BE2C (cell line): ENCODE measurements around the gene CHL1.

ENCODE experiments used
- DNase-seq: peaks from one replicate; pipeline ENCODE4 v3.0.0-alpha.2; 2020
- H3K27me3 ChIP-seq: fragments of 250-450 bp; sonication (Bioruptor Pico); 2 replicates; pipeline ENCODE4 v1.5.1; 2020; ENCODE audit warnings: mild to moderate bottlenecking
- H3K36me3 ChIP-seq: fragments of 250-450 bp; sonication (Bioruptor Pico); 2 replicates; pipeline ENCODE4 v1.5.1; 2020; ENCODE audit warnings: mild to moderate bottlenecking
- H3K4me1 ChIP-seq: fragments of 250-450 bp; sonication (Bioruptor Pico); 2 replicates; pipeline ENCODE4 v1.5.1; 2020
- H3K4me3 ChIP-seq: 2 replicates; pipeline ENCODE4 v1.5.1; 2011; ENCODE audit warnings: low read depth, low read length
- H3K9me3 ChIP-seq: fragments of 250-450 bp; sonication (Bioruptor Pico); 2 replicates; pipeline ENCODE4 v1.5.1; 2020
- TF ChIP-seq, protein P1 (sequence below): IDR thresholded peaks from 2 replicates; pipeline ENCODE4 v1.5.1; 2012; ENCODE audit warnings: mild to moderate bottlenecking, low read depth, low read length

The CHL1 gene

DNA sequence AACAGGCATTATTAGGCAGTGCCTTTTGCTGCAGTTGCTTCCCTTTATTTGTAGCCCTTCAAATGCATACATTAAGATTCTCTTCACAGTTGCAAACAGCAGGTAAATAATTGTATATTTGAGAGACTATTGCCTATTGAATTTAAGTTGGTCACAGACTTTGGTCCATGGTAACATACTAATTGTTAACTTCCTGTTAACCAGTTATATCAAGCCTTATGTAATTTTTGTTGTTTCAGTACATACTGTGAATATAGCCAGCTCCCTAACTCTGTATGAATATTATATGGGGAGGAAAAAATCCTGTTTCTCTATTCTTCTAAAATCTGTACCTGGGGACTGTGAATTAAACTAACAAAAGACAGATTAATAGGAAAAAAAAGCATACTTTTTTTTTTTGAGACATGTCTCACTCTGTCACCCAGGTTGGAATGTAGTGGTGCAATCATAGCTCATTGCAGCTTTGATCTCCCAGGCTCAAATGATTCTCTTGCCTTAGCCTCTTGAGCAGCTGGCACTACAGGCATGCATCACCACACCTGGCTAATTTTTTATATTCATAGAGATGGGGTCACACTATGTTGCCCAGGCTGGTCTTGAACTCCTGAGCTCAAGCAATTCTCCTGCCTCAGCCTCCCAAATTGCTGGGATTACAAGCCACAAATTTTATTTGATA is 53.2 kb downstream of the CHL1 start:
- no peak for DNase-seq
- no peaks in the 10 kb centered on the region for H3K4me1 ChIP-seq
- H3K9me3 ChIP-seq, result no peaks in the 10 kb centered on the region
- no peaks in the 10 kb centered on the region for H3K36me3 ChIP-seq
- TF ChIP-seq, protein P1, sequence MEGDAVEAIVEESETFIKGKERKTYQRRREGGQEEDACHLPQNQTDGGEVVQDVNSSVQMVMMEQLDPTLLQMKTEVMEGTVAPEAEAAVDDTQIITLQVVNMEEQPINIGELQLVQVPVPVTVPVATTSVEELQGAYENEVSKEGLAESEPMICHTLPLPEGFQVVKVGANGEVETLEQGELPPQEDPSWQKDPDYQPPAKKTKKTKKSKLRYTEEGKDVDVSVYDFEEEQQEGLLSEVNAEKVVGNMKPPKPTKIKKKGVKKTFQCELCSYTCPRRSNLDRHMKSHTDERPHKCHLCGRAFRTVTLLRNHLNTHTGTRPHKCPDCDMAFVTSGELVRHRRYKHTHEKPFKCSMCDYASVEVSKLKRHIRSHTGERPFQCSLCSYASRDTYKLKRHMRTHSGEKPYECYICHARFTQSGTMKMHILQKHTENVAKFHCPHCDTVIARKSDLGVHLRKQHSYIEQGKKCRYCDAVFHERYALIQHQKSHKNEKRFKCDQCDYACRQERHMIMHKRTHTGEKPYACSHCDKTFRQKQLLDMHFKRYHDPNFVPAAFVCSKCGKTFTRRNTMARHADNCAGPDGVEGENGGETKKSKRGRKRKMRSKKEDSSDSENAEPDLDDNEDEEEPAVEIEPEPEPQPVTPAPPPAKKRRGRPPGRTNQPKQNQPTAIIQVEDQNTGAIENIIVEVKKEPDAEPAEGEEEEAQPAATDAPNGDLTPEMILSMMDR, result no peak
- no peak overlapping the region for H3K4me3 ChIP-seq
- no peaks in the 10 kb centered on the region for H3K27me3 ChIP-seq

DNA sequence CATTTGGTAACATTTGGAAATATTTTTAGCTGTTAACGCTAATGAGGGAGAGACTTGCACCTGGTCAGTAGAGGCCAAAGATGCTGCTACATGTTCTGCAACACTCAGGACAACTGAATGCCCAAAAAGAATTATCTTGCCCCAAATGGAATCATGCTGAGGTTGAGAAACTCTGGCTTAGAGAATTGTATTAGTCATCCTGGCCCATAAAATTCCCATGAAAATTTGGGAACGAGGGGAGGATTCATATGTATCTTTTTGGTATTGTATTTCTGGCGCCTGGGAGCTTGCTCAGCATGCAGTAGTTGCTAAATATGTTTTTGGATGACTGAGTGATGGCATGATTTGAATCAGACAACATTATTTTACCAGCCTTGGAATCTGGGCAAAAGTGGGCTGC is 59.9 kb downstream of the CHL1 start:
- Histone ChIP-seq H3K4me3 (no peak overlapping the region), H3K9me3 (no peaks in the 10 kb centered on the region), H3K36me3 (no peaks in the 10 kb centered on the region), H3K27me3 (no peaks in the 10 kb centered on the region), H3K4me1 (no peaks in the 10 kb centered on the region)
- TF ChIP-seq, protein P1, result no peak
- DNase-seq, result no peak

DNA sequence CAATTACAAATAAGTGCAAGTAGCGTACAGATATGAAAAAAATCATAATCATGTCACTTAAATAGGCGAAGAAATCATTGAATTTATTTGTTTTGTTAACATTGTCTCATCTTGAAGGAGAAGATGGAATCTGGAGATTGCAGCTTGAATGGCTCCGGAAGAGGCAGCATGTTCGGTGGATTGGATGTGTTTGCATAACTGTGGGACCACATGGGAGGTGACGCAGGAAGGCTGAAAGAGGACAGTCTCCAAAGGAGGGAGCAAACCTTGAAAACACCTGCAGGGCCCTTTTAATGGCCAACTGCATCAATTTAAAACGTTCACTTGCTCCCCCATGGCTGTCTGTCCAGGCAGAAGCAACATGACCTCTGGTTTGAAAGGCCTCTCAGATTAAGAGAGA is 61.3 kb downstream of the CHL1 start:
- TF ChIP-seq, protein P1, result no peak
- H3K9me3 ChIP-seq, result no peaks in the 10 kb centered on the region
- DNase-seq, result no peak

DNA sequence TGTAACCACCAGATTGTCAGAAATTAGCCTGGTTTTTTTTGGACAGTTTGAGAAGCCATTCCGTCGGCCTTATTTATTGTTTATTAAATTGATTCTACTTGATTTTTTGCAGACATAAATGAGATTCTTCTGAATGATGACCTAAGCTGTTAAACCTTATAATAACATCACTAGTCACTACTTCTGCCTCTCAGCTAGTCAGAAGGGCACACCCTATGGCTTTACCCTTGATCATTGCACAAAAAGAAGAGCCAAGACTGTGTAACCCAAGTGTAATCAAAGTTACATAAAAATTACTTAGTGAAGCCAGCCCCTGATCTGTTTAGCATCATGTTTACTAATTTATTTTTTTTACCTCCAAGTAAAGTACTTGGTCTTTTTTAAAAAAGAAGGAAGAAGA is 64.3 kb downstream of the CHL1 start:
- TF ChIP-seq, protein P1, result no peak

More for the DNA sequence above, 61.3 kb downstream of the CHL1 start:
- H3K36me3 ChIP-seq, result no peaks in the 10 kb centered on the region
- no peaks in the 10 kb centered on the region for H3K27me3 ChIP-seq
- no peaks in the 10 kb centered on the region for H3K4me1 ChIP-seq
- no peak overlapping the region for H3K4me3 ChIP-seq

DNA sequence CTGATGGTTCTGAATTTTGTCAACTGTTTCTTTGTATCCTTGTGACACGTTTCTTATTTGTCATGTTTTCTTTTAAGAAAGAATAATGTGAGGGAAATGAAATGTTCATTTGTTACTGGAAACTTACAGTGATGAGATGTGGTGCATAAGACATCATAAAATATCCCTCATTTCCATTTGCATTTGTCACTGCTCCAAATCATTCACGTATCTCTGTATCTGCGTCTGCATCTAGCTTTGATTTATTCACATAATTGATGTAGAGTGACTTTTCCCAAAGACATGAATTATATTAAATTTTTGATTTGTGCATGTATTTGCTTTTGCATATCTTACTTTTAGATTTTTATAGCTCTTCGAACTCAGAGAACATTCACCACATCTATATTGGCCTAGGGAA is 66.8 kb downstream of the CHL1 start:
- Histone ChIP-seq H3K4me1 (no peaks in the 10 kb centered on the region), H3K9me3 (no peaks in the 10 kb centered on the region), H3K27me3 (no peaks in the 10 kb centered on the region), H3K4me3 (no peak overlapping the region), H3K36me3 (no peaks in the 10 kb centered on the region)
- TF ChIP-seq, protein P1, result no peak
- no peak for DNase-seq

More for the DNA sequence above, 64.3 kb downstream of the CHL1 start:
- Histone ChIP-seq H3K27me3 (no peaks in the 10 kb centered on the region), H3K4me3 (no peak overlapping the region), H3K4me1 (no peaks in the 10 kb centered on the region), H3K36me3 (no peaks in the 10 kb centered on the region), H3K9me3 (no peaks in the 10 kb centered on the region)
- no peak for DNase-seq

DNA sequence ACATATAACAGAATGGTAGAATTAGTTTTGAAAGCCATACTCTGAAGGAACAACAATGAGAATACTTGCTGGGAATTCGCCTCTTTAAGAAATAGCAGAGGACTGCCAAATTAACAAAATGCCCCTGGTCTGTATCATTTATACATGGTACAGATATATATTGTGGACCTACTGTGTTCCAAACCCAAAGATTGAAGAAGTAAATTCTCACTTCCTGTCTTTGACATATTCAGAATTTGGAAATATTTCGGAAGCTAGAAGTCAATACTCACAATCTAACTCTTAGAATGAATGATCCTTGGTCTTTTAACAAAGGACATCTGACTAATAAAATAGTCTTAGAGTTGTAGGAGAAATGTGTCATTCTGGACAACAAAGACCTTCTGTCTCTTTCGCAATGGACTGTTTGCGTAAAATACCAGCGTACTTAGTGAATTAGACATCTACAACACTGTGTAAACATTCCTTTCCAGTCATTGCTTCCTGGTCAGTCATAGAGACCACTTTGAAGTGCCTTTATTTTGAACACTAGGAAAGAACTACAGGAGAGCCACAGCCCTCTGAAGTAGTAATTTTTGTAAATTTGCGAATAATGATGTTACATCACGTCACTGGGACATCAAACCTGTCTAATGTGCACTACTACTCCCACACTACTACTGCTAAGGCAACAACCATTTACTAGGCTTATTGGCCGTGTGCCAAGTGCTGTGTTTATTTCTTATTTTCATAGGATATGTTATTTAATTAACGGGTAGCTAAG is 68.0 kb downstream of the CHL1 start:
- Histone ChIP-seq H3K27me3 (no peaks in the 10 kb centered on the region), H3K4me1 (no peaks in the 10 kb centered on the region), H3K4me3 (no peak overlapping the region), H3K36me3 (no peaks in the 10 kb centered on the region), H3K9me3 (no peaks in the 10 kb centered on the region)
- DNase-seq, result no peak
- TF ChIP-seq, protein P1, result no peak
